Colonic mucosa (tissue), 4 donors: ENCODE results near the gene GMPR. TPM values are rescaled to one million over a fixed set of nuclear protein-coding genes. Genes with fewer than 3 reads are reported as not detected.

Experiments used
- DNase-seq: peaks from one replicate; pipeline ENCODE4 v3.0.0-alpha.2; 2020
- H3K27ac ChIP-seq: fragments of 200-600 bp; one replicate; pipeline ENCODE4 v1.8.0; 2021
- H3K27me3 ChIP-seq: fragments of 200-600 bp; one replicate; pipeline ENCODE4 v1.8.0; 2021
- H3K36me3 ChIP-seq: fragments of 200-600 bp; one replicate; pipeline ENCODE4 v1.8.0; 2021
- H3K4me1 ChIP-seq: fragments of 200-600 bp; one replicate; pipeline ENCODE4 v1.8.0; 2021; ENCODE audit warnings: mild to moderate bottlenecking
- H3K4me3 ChIP-seq: fragments of 200-600 bp; one replicate; pipeline ENCODE4 v1.8.0; 2021
- H3K9ac ChIP-seq, 2 donors: one replicate each; pipeline ENCODE4 v1.7.0; 2013; ENCODE audit warnings: control low read depth in 2 of 2, low read depth in 2 of 2, low read length in 2 of 2
- H3K9me3 ChIP-seq: fragments of 200-600 bp; one replicate; pipeline ENCODE4 v1.8.0; 2021
- CTCF ChIP-seq: fragments of 200-600 bp; IDR thresholded peaks from one replicate; pipeline ENCODE4 v1.8.0; 2022; ENCODE audit warnings: antibody characterized with exemption, mild to moderate bottlenecking
- intact Hi-C: fragments of 100-400 bp; cut with DNase I; formaldehyde crosslinking; loops from one replicate; pipeline ENCODE4 v1.14.1; 2022
- total RNA-seq, 2 donors: library from RNA; stranded (reverse); fragmentation: NEBNext Ultra II Directional in 1 of 2; extraction: Animal tissue kit (Norgen Biotek cat#: 25700) in 1 of 2; gene quantifications; one replicate each; pipeline ENCODE4 v1.2.1, GENCODE V29; 2021
- donor health status: healthy.
- donor health status: DM: no; HTN: no; CAD: no.
- donor health status: DM: no; HTN: no; CAD: no.

The GMPR gene
- total RNA-seq, 2 donors from 2014 or later, result 3.4 to 4.7 TPM

GRCh38 chr6:16338577-16339264, 100.3 kb downstream of the GMPR start:
- peak; percentile 60 for DNase-seq
- H3K27me3 ChIP-seq, result no peaks in the 10 kb centered on the region
- no peaks in the 10 kb centered on the region for H3K36me3 ChIP-seq
- no peak overlapping the region for H3K9ac ChIP-seq
- no peak overlapping the region for H3K27ac ChIP-seq
- no peaks in the 10 kb centered on the region for H3K4me1 ChIP-seq
- intact Hi-C loops, result loop anchor here (10.0 kb wide), 2 partner anchors 626 to 746 kb away; no protein-coding TSS in a partner anchor
- TF ChIP-seq CTCF, result no peak
- no peaks in the 10 kb centered on the region for H3K9me3 ChIP-seq
- no peak overlapping the region for H3K4me3 ChIP-seq

- Histone ChIP-seq H3K4me1 (no peaks in the 10 kb centered on the region), H3K27me3 (no peaks in the 10 kb centered on the region), H3K9me3 (no peaks in the 10 kb centered on the region), H3K9ac (no peak overlapping the region), H3K4me3 (no peak overlapping the region), H3K27ac (no peak overlapping the region), H3K36me3 (no peaks in the 10 kb centered on the region)
- intact Hi-C loops, result loop anchor here (10.0 kb wide), 2 partner anchors 626 to 746 kb away; no protein-coding TSS in a partner anchor
- TF ChIP-seq CTCF, result no peak
- no peak for DNase-seq
Observed at GRCh38 chr6:16339265-16339587, 100.8 kb downstream of the GMPR start.

- H3K4me1 ChIP-seq, result no peaks in the 10 kb centered on the region
- intact Hi-C loops, result no loop called here
- no peak overlapping the region for H3K9ac ChIP-seq
- TF ChIP-seq CTCF, result no peak
- no peak overlapping the region for H3K4me3 ChIP-seq
- H3K27ac ChIP-seq, result no peak overlapping the region
- DNase-seq, result no peak
- no peaks in the 10 kb centered on the region for H3K9me3 ChIP-seq
- H3K36me3 ChIP-seq, result no peaks in the 10 kb centered on the region
- no peaks in the 10 kb centered on the region for H3K27me3 ChIP-seq
Observed at GRCh38 chr6:16343593-16343992, 105.2 kb downstream of the GMPR start.

- intact Hi-C loops, result no loop called here
- no peak overlapping the region for H3K9ac ChIP-seq
Observed at GRCh38 chr6:16344756-16345155, 106.4 kb downstream of the GMPR start.

More at GRCh38 chr6:16344756-16345155, 106.4 kb downstream of the GMPR start:
- H3K27me3 ChIP-seq, result no peaks in the 10 kb centered on the region
- H3K4me1 ChIP-seq, result no peaks in the 10 kb centered on the region
- TF ChIP-seq CTCF, result no peak
- no peak for DNase-seq
- no peaks in the 10 kb centered on the region for H3K36me3 ChIP-seq
- no peaks in the 10 kb centered on the region for H3K9me3 ChIP-seq
- no peak overlapping the region for H3K4me3 ChIP-seq
- no peak overlapping the region for H3K27ac ChIP-seq

Other genes with a start within 250 kb of the GMPR start
- gene MYLIP, start 109.5 kb upstream of the GMPR start, total RNA-seq, result 10 to 100 TPM; 23.9 to 32.2 TPM